Breast epithelium (tissue), 3 donors: ENCODE measurements around the gene TBC1D3B.

Experiments
- POLR2A ChIP-seq: fragments of 450-650 bp; IDR thresholded peaks from one replicate; pipeline ENCODE4 v1.6.1; 2016; ENCODE audit warnings: antibody characterized with exemption, mild to moderate bottlenecking, moderate library complexity
- POLR2AphosphoS5 ChIP-seq, 3 donors: sonication (generic); formaldehyde crosslinking; IDR thresholded peaks; one replicate each; pipeline ENCODE4 v1.6.1; 2017; ENCODE audit warnings: antibody characterized with exemption in 3 of 3
- TF ChIP-seq, protein P1 (sequence below), 3 donors: fragments of 450-650 bp; IDR thresholded peaks; one replicate each; pipeline ENCODE4 v1.5.1; 2016 to 2017; ENCODE audit warnings: antibody characterized with exemption in 3 of 3, mild to moderate bottlenecking in 3 of 3, moderate library complexity in 3 of 3

GRCh38 chr17:36135465-36135864 lies 41.0 kb downstream of the TBC1D3B start:
- TF ChIP-seq, protein P1, sequence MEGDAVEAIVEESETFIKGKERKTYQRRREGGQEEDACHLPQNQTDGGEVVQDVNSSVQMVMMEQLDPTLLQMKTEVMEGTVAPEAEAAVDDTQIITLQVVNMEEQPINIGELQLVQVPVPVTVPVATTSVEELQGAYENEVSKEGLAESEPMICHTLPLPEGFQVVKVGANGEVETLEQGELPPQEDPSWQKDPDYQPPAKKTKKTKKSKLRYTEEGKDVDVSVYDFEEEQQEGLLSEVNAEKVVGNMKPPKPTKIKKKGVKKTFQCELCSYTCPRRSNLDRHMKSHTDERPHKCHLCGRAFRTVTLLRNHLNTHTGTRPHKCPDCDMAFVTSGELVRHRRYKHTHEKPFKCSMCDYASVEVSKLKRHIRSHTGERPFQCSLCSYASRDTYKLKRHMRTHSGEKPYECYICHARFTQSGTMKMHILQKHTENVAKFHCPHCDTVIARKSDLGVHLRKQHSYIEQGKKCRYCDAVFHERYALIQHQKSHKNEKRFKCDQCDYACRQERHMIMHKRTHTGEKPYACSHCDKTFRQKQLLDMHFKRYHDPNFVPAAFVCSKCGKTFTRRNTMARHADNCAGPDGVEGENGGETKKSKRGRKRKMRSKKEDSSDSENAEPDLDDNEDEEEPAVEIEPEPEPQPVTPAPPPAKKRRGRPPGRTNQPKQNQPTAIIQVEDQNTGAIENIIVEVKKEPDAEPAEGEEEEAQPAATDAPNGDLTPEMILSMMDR (IDR thresholded peaks at IDR 0.05), result no peak
- TF ChIP-seq POLR2AphosphoS5 (IDR thresholded peaks at IDR 0.05), result no peak
- TF ChIP-seq POLR2A, result no peak
